ENCODE data around the gene MVK.

Gene MVK

GRCh38 chr12:109608793-109609192, 35.2 kb downstream of the MVK start:
- DNase-seq (ENCODE audit: low spot score) = no peak

DNA sequence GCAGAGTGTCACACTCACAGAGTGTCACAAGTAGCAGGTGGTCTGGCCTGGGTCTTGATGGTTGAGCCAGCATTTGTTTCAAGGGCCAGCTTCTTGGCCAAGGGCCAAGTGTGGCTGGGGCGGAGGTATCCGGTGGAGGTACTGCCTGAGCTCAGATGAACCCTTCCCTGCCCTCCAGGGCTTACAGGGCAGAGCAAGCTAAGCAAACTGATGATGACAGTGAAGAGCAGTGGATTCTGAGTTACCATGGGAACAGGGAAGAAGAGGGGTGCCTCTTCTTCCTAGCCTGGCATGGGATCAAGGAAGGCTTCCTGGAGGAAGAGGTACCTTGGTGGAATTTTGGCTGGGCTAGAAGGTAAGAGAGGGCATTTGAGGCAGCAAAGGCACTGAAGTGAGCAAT, 35.7 kb downstream of the MVK start:
- DNase-seq (ENCODE audit: low spot score) = no peak

DNA sequence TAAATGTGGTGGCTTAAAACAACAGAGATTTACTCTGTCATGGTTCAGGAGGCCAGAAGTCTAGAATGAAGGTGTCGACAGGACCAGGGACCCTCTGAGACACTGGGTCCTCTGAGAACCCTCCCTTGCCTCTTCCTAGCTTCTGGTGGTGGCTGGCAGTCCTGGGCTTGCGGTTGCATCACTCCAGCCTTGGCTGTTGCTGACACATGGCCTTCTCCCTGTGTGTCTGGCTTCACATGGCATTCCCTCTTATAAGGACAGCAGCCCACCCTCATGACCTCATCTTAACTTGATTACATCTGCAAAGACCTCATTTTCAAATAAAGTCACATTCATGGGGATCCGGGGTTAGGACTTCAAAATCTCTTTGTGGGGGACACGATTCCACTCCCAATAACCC, 36.9 kb downstream of the MVK start:
- DNase-seq (ENCODE audit: low spot score) = no peak

DNA sequence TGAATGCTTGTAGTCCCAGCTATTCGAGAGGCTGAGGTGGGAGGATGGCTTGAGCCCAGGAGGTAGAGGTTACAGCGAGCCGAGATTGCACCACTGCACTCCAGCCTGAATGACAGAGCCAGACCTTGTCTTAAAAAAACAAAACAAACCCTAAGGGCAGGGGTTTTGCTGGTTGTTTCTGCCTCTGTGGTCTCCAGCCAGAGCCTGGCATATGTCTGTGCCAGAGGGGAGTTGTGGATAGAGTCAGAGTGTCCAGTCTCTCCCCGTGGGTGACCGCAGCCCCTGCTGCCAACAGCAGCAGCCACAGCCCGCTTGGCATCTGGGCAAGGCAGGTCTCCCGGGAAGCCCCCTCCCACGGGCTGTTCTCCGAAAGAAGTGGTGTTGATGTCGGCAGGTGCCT, 37.6 kb downstream of the MVK start:
- DNase-seq (ENCODE audit: low spot score) = no peak

DNA sequence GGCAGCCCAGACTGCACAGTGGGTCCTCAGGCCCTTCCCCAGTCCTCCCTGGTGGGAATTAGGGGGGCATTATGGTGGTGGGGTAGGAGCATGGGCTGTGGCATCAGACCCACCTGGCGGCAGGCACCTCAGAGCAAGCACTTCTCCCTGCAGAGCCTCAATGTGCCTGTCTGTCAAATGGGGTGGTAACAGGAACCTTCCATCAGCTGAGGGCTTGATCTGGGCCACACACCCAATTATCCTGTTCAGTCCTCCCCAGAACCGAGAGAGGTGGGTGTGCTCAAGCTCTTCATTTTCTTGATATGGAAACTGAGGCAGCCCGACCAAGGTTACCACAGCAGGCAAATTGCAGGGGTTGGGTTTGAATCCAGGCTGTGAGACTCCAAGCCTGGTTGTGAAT, 38.4 kb downstream of the MVK start:
- DNase-seq (ENCODE audit: low spot score) = no peak

- DNase-seq (ENCODE audit: low spot score) = no peak
These were observed 39.4 kb downstream of the MVK start for GRCh38 chr12:109612975-109613502.

- DNase-seq (ENCODE audit: low spot score) = no peak
These were observed 40.3 kb downstream of the MVK start for GRCh38 chr12:109613649-109614455.

GRCh38 chr12:109615556-109616229, 42.1 kb downstream of the MVK start:
- no peak for DNase-seq (ENCODE audit: low spot score)

DNA sequence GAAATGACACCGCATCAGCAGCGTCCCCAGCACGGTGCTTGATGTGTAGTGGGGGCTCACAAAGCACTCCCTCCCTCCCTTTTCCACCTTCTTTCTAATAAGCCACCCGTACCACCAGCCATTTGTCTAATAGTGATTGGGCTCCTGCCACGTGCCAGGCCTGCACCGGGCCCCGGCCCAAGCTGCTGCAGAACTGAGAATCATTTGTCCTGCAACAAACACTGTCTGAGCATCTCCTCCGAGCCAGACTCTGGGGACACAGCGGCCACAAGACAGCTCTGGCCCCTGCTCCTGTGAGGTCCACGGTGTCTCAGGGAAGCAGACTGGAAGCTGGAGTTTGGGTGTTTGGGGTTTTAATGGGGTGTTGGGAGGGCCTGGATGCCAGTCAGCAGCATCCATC, 43.9 kb downstream of the MVK start:
- DNase-seq (ENCODE audit: low spot score) = no peak

DNA sequence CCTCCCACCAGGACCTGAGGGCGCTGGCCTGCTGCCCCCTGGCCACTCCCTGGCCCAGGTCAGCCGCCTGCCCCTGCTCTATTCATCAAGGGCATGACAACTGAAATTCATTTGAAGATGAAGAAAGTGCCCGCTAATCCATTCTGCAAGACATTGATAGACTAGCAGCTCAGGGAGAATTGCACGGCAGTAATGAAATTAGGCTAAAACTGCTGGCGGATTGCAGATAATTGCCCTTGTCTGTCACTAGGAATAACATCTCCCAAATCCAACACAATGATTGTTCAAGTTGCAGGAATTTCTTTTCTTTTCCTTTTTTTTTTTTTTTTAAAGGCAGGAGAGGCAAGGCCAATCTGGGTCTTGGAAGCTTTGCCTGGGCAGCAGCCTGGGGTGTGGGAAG, 44.5 kb downstream of the MVK start:
- DNase-seq (ENCODE audit: low spot score) = no peak

DNA sequence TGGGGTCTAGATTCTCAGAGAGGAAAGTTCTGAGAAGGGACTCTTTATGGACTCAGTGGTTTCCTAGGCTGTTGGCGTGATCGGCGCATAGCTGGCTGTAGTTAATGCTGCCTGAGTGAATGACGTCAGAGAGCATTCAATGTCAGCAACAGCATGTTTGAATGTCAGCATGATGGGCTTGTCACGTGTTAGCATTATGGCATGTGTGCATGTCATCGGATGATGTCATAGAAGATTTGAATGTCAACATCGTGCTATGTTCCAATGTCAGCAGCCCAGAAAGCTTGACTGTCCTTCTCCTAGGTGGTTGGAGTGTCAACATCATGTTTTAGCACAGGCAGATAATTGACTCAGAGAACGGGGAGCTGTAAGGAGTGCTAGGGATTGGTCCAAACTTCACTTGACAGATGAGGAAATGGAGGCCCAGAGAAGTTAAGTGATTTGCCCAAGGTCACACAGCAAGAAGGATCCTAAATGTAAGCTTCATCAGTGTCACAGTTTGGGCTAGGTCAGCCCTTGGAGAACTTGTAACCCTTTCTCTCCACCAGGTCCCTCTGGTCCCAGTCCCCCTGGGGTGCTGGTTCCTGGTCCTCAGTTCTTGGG, 45.5 kb downstream of the MVK start:
- no peak for DNase-seq (ENCODE audit: low spot score)

DNA sequence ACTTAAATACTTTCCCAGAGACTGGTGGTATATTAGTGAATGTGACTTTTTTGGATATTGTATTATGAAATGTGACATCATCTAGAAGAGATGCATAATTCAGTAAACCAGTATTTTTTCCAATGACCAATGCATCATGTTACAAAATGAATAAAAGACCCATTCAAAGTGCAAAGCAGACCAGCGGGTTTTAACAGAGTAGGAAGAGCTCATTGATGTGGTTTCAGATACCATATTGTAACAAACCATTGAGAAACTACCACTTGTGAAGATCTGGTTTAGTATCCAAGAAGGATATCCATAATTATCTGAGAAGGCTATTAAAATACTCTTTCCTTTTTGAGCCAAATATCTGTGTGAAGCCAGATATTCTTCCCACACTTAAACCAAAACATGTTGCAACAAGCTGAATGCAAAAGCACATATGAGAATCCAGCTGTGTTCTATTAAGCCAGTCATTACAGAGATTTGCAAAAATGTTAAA, 47.7 kb downstream of the MVK start:
- no peak for DNase-seq (ENCODE audit: low spot score)

DNA sequence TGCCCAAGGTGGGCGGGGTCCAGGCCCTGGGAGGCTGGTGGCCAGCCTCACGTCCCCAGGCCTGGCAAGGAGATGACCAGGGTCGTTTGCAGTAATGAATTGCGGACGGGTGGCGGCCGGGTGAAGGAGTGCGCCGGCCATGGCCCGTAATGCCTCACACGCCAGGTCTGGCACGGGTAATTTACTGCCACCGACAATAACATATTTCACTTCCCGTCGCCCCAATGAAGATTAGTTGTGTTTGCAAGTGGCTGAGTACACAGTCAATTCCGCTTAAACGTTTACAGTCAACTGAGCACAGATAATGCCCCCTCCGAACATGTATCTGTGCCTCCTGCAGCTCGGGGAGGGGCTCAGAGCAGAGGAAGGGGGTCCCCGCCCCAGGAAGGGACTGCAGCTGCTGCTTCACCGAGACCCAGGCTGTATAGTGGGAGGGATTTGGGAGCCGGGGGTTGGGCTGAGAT, 48.3 kb downstream of the MVK start:
- DNase-seq (ENCODE audit: low spot score) = peak; percentile 49

DNA sequence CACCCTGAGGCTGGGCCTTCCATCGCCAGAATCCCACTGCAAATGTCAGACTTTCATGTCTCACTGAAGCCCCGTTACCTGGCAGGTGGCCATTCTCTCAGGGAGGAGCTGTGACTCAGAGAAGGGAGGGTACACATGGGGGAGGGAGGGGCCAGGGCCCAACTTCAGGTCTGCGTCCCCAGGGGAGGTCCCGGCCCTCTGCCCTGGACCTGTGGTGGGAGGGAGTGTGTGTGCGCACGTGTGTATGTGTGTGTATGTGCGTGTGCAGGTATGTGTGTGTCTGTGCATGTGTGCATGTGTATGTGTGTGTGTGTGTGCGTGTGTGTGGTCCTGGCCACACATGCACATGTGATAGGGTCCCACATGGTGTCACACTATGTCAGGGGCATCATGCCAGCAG, 50.9 kb downstream of the MVK start:
- DNase-seq (ENCODE audit: low spot score) = no peak

GRCh38 chr12:109625131-109625559, 51.6 kb downstream of the MVK start:
- DNase-seq (ENCODE audit: low spot score) = no peak

GRCh38 chr12:109625749-109626377, 52.3 kb downstream of the MVK start:
- DNase-seq (ENCODE audit: low spot score) = no peak

DNA sequence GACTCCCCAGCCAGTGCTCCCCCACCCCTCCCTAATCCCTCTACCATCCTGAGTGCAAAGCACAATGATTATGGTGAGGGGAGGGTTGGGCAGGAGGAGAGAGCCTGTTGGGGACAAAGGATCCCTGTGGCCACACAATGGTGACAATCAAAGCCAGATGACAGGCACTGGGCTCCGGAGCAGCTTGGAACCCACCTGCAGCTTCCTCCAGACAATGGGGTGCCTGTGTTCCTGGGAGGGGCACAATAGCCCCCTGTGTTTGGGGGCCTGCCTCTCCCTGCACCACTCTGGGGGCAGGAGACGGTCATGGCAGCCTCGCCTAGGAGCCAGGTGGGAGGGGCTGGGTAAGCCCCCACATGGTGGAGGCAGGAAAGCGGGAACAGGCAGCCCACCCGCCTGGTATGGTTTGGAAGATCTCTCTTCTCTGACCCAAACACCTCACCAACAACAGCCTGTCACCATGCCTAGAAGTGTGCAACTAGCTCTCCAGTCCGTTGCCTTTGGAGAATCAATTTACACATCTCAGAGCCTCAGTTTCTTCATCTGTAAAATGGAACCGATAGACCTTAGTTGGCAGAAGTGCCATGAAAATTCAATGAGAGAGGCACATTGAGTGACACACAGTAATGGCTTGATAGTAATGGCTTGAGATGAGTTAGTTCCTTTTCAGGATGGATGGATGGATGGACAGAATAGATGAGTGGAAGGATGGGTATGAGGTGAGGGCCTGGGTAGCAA, 53.0 kb downstream of the MVK start:
- no peak for DNase-seq (ENCODE audit: low spot score)

DNA sequence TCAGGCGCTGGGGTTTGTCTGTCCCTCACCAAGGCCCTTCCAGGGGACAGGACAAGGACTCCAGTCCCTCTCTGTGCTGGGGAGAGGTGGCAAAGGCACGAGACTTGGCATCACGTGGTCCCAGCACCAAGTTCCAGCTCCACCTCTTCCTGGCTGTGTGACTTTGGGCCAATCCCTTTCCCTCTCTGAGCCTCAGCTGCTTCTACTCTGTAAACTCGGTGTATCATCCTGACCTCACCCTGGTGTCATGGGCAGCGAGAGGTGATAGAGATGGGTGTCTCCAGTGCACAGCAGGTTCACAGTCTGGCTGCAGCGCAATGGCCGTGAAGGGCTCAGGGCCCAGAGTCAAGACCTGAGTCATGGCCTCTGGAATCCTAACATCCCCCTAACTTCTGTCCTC, 54.0 kb downstream of the MVK start:
- no peak for DNase-seq (ENCODE audit: low spot score)

DNA sequence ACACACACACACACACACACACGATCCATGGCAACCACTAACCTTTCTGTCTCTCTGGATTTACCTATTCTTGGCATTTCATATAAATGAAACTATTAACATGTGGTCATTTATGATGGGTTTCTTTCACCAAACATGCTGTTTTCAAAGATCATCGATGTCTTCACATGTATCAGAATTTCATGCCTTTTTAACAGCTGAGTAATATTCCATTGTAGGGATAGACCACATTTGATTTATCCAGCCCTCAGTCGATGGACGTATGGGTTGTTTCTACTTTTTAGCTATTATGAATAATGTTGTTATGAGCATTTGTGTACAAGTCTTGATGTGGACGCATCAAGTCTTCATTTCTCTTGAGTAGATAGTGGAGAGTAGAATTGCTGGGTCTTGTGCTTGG, 56.5 kb downstream of the MVK start:
- no peak for DNase-seq (ENCODE audit: low spot score)

- DNase-seq (ENCODE audit: low spot score) = no peak
These were observed 57.2 kb downstream of the MVK start for GRCh38 chr12:109630815-109631214.

- no peak for DNase-seq (ENCODE audit: low spot score)
These were observed 57.7 kb downstream of the MVK start for GRCh38 chr12:109631302-109631701.

DNA sequence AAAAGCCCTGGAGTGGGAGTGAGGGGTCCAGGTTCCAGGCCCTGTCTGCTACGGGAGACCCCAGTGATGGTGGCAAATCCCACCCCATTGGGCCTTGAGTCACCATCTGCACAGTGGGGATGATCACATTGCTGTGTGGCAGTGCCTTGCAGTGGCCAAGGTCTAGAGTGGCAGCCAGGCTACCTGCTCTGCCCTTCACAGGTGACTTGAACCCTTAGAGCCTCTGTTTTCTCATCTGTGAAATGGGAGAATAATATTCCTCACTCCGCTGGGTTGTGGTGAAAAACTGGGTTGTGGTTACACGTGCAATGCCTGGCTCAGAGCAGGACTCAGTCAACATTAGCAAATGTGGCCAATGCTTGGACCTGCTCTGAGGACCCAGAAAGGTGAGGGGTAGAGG, 58.2 kb downstream of the MVK start:
- DNase-seq (ENCODE audit: low spot score) = no peak

Measured in iPS-NIHi11 (cell line).